ENCODE measurements around the gene KCNA10.

Gene KCNA10

GRCh38 chr1:110476028-110476765 is 42.8 kb downstream of the KCNA10 start:
- no peak for DNase-seq

- no peak for DNase-seq
These were observed 43.5 kb downstream of the KCNA10 start for GRCh38 chr1:110475362-110476027.

DNA sequence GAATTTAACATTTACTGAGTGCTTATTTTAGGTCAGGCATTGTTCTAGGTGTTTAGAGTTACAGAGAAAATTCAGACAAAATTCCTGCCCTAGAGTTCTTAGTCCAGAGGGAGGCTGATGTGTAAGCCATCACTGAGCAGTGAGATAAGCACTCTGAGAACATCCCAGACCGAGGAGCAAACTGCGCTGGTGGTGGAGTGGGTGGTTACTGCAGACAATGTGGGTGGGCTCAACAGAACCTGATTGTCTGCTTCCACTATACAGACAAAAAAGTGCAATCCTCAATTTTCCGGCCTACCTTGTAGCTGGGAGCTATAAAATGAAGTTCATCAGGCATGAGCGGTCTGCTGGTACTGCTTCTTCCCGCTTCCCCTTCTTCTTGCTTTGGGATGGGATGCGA is 44.5 kb downstream of the KCNA10 start:
- no peak for DNase-seq

GRCh38 chr1:110472546-110472945 is 46.4 kb downstream of the KCNA10 start:
- no peak for DNase-seq

- no peak for DNase-seq
These were observed 47.8 kb downstream of the KCNA10 start for GRCh38 chr1:110471131-110471530.
